HepG2 (cell line): ENCODE results near the gene DIO1. TPM values are rescaled to one million over a fixed set of nuclear protein-coding genes. Genes with fewer than 3 reads are reported as not detected.
A peak's percentile ranks its signal among the peaks of the same experiment; 100 is the strongest.

Experiments
- ERF ChIP-seq: IDR thresholded peaks from 2 replicates; pipeline ENCODE4 v1.6.1; 2018; ENCODE audit warnings: missing biosample characterization, missing genetic modification reagents
- HIVEP1 ChIP-seq: sonication (generic); formaldehyde crosslinking; IDR thresholded peaks from 2 replicates; pipeline ENCODE4 v1.4.0; 2020; ENCODE audit warnings: mild to moderate bottlenecking, missing genetic modification reagents
- ISX ChIP-seq: sonication (generic); formaldehyde crosslinking; conservative IDR thresholded peaks from 2 replicates; pipeline ENCODE4 v1.5.0; 2020; ENCODE audit warnings: missing genetic modification reagents
- KLF6 ChIP-seq: IDR thresholded peaks from 2 replicates; pipeline ENCODE4 v1.8.0; 2016; ENCODE audit warnings: missing biosample characterization, missing genetic modification reagents
- KMT2B ChIP-seq: IDR thresholded peaks from 2 replicates; pipeline ENCODE4 v1.6.1; 2016; ENCODE audit warnings: missing genetic modification reagents, missing compliant biosample characterization
- NCOA5 ChIP-seq: sonication (generic); formaldehyde crosslinking; IDR thresholded peaks from 2 replicates; pipeline ENCODE4 v1.4.0; 2020; ENCODE audit warnings: missing genetic modification reagents
- SOX6 ChIP-seq, 2 experiments: fragments of 450-650 bp in 1 of 2; sonication (generic) in 1 of 2; formaldehyde crosslinking in 1 of 2; IDR thresholded peaks; 2 replicates each; pipeline versions ENCODE4 v1.4.0 to v1.6.1; 2017 to 2020; ENCODE audit warnings: antibody characterized with exemption in 1 of 2, mild to moderate bottlenecking in 1 of 2, missing genetic modification reagents in 1 of 2
- SRF ChIP-seq: IDR thresholded peaks from 2 replicates; pipeline ENCODE4 v1.6.1; 2011; ENCODE audit warnings: mild to moderate bottlenecking, low read depth, low read length, moderate library complexity
- ZBTB7B ChIP-seq: sonication (generic); formaldehyde crosslinking; IDR thresholded peaks from 2 replicates; pipeline ENCODE4 v1.4.0; 2020; ENCODE audit warnings: missing genetic modification reagents
- ZNF101 ChIP-seq: sonication (generic); formaldehyde crosslinking; IDR thresholded peaks from 2 replicates; pipeline ENCODE4 v1.4.0; 2020; ENCODE audit warnings: mild to moderate bottlenecking, low read depth, missing genetic modification reagents, borderline replicate concordance
- ZNF556 ChIP-seq: sonication (generic); formaldehyde crosslinking; IDR thresholded peaks from 2 replicates; pipeline ENCODE4 v1.4.0; 2020; ENCODE audit warnings: mild to moderate bottlenecking, missing genetic modification reagents, borderline replicate concordance
- ZNF747 ChIP-seq: sonication (generic); formaldehyde crosslinking; IDR thresholded peaks from 2 replicates; pipeline ENCODE4 v1.8.1; 2023; ENCODE audit warnings: missing genetic modification reagents, mild to moderate bottlenecking, borderline replicate concordance
- ZNF788 ChIP-seq: sonication (generic); formaldehyde crosslinking; IDR thresholded peaks from 2 replicates; pipeline ENCODE4 v1.5.0; 2020; ENCODE audit warnings: mild to moderate bottlenecking, missing genetic modification reagents, borderline replicate concordance
- polyA plus RNA-seq, 8 experiments: library from polyadenylated mRNA; depleted of rRNA in 3 of 8; stranded (reverse) in 7 of 8; unstranded in 1 of 8; fragments of >200 nt; fragmentation: Illumina TruSeq in 4 of 8; extraction: Trizol in 4 of 8; gene quantifications; 2 replicates each; pipeline versions ENCODE4 v1.2.1 to v1.2.3, GENCODE V29; 2011 to 2016; ENCODE audit warnings: low read depth in 4 of 8, missing spikeins in 1 of 8, mixed read lengths in 1 of 8; ENCODE audit not compliant: insufficient read depth in 1 of 8
- total RNA-seq, 5 experiments: library from RNA; depleted of rRNA; stranded (reverse); fragments of >200 nt; fragmentation: Illumina TruSeq; extraction: Trizol; gene quantifications; 2 replicates each; pipeline ENCODE4 v1.2.3, GENCODE V29; 2016; ENCODE audit warnings: low read depth in 1 of 5
- TF ChIP-seq, protein P1 (sequence below): IDR thresholded peaks from 2 replicates; pipeline ENCODE4 v1.6.1; 2016; ENCODE audit warnings: missing compliant biosample characterization, missing genetic modification reagents, borderline replicate concordance
- TF ChIP-seq, protein P2 (sequence below): sonication (generic); formaldehyde crosslinking; IDR thresholded peaks from 2 replicates; pipeline ENCODE4 v1.4.0; 2020; ENCODE audit warnings: missing genetic modification reagents, mild to moderate bottlenecking, borderline replicate concordance
- TF ChIP-seq, protein P3 (sequence below): sonication (generic); IDR thresholded peaks from 2 replicates; pipeline ENCODE4 v1.6.1; 2016; ENCODE audit warnings: low read depth, borderline replicate concordance
- TF ChIP-seq, protein P4 (sequence below): sonication (generic); formaldehyde crosslinking; IDR thresholded peaks from 2 replicates; pipeline ENCODE4 v1.5.0; 2020; ENCODE audit warnings: mild to moderate bottlenecking, missing genetic modification reagents
- TF ChIP-seq, protein P5 (sequence below): sonication (generic); formaldehyde crosslinking; IDR thresholded peaks from 2 replicates; pipeline ENCODE4 v1.4.0; 2020; ENCODE audit warnings: missing genetic modification reagents, borderline replicate concordance

The DIO1 gene
- total and polyA plus RNA-seq, 2 of the 13 experiments (the other 11 are each of a cell fraction or from before 2014, with no cell fraction given) = 13.5 to 45.6 TPM

DNA sequence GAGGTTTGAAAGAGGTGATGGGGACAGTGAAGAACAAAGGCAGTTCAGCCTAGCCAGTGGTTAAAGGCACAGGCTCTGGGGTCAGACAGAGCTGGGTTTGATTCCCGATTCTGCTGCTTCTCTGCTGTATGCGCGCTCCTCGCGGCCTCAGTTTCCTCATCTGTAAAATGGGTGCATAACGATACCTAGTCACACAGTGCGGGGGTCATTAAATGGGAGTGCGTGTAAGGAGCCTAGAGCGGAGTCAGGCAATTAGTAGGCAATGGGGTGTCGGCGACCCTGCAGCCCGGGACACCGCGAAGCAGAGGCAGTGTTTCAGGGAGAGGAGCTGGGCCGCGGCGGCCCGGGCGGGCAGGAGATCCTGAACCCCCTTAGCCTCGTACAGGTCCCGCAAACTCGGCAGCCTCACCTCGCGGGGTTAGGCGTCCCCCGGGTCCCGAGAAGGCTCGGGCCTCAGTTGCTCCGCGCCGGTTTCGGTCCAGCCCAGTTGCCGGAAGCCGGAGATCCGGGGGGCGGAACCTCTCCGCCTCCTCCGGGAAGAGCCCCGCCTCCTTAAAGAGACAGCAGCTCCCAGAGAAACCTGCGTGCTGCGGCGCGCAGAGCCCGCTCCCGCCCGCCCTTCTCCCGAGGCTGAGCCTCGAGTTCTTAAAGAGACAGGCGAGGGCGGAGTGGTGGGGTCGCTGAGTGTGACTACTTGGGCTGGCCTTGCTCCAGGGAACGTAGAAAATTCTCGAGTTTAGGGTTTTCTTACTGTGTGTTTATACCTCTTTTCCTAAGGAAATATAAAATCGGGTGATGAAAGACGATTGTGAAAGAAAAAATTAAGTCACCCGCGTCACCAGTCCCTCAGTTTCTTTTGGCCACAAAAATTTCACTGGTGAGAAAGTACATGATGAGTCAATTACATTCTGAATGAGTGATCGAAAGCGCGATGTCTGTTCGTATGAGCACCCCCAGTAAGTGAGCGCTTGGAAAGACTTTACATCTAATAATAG is 4.4 kb upstream of the DIO1 start, which contains the start of gene YIPF1 (continued):
- TF ChIP-seq, protein P1, sequence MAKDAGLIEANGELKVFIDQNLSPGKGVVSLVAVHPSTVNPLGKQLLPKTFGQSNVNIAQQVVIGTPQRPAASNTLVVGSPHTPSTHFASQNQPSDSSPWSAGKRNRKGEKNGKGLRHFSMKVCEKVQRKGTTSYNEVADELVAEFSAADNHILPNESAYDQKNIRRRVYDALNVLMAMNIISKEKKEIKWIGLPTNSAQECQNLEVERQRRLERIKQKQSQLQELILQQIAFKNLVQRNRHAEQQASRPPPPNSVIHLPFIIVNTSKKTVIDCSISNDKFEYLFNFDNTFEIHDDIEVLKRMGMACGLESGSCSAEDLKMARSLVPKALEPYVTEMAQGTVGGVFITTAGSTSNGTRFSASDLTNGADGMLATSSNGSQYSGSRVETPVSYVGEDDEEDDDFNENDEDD (CRISPR knock-in tag) = no peak
- TF ChIP-seq ZNF788 (CRISPR knock-in tag) = peak; percentile 19; the same call in 1 of the 2 replicates
- TF ChIP-seq KMT2B = peak; percentile 88; the same call in 1 of the 2 replicates
- TF ChIP-seq KLF6 = no peak
- no peak for TF ChIP-seq ZNF747 (CRISPR knock-in tag)
- no peak; the same call in 1 of the 2 replicates for TF ChIP-seq ERF (CRISPR knock-in tag)
- TF ChIP-seq ZNF101 (CRISPR knock-in tag) = no peak
- no peak for TF ChIP-seq SRF
- TF ChIP-seq, protein P2, sequence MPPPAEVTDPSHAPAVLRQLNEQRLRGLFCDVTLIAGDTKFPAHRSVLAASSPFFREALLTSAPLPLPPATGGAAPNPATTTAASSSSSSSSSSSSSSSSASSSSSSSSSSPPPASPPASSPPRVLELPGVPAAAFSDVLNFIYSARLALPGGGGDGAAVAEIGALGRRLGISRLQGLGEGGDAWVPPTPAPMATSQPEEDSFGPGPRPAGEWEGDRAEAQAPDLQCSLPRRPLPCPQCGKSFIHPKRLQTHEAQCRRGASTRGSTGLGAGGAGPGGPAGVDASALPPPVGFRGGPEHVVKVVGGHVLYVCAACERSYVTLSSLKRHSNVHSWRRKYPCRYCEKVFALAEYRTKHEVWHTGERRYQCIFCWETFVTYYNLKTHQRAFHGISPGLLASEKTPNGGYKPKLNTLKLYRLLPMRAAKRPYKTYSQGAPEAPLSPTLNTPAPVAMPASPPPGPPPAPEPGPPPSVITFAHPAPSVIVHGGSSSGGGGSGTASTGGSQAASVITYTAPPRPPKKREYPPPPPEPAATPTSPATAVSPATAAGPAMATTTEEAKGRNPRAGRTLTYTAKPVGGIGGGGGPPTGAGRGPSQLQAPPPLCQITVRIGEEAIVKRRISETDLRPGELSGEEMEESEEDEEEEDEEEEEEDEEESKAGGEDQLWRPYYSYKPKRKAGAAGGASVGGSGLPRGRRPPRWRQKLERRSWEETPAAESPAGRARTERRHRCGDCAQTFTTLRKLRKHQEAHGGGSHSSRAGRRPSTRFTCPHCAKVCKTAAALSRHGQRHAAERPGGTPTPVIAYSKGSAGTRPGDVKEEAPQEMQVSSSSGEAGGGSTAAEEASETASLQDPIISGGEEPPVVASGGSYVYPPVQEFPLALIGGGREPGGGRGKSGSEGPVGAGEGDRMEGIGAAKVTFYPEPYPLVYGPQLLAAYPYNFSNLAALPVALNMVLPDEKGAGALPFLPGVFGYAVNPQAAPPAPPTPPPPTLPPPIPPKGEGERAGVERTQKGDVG (CRISPR knock-in tag) = no peak
- TF ChIP-seq, protein P3, sequence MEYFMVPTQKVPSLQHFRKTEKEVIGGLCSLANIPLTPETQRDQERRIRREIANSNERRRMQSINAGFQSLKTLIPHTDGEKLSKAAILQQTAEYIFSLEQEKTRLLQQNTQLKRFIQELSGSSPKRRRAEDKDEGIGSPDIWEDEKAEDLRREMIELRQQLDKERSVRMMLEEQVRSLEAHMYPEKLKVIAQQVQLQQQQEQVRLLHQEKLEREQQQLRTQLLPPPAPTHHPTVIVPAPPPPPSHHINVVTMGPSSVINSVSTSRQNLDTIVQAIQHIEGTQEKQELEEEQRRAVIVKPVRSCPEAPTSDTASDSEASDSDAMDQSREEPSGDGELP = peak; percentile 38; the same call in 1 of the 2 replicates
- TF ChIP-seq, protein P4, sequence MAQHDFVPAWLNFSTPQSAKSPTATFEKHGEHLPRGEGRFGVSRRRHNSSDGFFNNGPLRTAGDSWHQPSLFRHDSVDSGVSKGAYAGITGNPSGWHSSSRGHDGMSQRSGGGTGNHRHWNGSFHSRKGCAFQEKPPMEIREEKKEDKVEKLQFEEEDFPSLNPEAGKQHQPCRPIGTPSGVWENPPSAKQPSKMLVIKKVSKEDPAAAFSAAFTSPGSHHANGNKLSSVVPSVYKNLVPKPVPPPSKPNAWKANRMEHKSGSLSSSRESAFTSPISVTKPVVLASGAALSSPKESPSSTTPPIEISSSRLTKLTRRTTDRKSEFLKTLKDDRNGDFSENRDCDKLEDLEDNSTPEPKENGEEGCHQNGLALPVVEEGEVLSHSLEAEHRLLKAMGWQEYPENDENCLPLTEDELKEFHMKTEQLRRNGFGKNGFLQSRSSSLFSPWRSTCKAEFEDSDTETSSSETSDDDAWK (CRISPR knock-in tag) = no peak
- TF ChIP-seq, protein P5, sequence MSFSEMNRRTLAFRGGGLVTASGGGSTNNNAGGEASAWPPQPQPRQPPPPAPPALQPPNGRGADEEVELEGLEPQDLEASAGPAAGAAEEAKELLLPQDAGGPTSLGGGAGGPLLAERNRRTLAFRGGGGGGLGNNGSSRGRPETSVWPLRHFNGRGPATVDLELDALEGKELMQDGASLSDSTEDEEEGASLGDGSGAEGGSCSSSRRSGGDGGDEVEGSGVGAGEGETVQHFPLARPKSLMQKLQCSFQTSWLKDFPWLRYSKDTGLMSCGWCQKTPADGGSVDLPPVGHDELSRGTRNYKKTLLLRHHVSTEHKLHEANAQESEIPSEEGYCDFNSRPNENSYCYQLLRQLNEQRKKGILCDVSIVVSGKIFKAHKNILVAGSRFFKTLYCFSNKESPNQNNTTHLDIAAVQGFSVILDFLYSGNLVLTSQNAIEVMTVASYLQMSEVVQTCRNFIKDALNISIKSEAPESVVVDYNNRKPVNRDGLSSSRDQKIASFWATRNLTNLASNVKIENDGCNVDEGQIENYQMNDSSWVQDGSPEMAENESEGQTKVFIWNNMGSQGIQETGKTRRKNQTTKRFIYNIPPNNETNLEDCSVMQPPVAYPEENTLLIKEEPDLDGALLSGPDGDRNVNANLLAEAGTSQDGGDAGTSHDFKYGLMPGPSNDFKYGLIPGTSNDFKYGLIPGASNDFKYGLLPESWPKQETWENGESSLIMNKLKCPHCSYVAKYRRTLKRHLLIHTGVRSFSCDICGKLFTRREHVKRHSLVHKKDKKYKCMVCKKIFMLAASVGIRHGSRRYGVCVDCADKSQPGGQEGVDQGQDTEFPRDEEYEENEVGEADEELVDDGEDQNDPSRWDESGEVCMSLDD = no peak
- TF ChIP-seq ZNF556 (CRISPR knock-in tag) = peak; percentile 48; the same call in 1 of the 2 replicates
- peak; percentile 54; the same call in 1 of the 2 replicates for TF ChIP-seq HIVEP1 (CRISPR knock-in tag)
- no peak for TF ChIP-seq ZBTB7B (CRISPR knock-in tag)
- no peak for TF ChIP-seq NCOA5
- no peak for TF ChIP-seq ISX (CRISPR knock-in tag)
- TF ChIP-seq SOX6 (IDR thresholded peaks at IDR 0.05) = no peak
- peak; percentile 16; the same call in 1 of the 2 replicates for TF ChIP-seq SOX6 (CRISPR knock-in tag; IDR thresholded peaks at IDR 0.05)
